Endometrial microvascular endothelial cells (primary cell): Measurements from ENCODE around the gene FCER1G. TPM values are rescaled to one million over a fixed set of nuclear protein-coding genes. Genes with fewer than 3 reads are reported as not detected.
"Not testable (repeated sequence)": the region's sequence is repeated elsewhere in the genome, so short reads cannot be mapped to it uniquely, and the experiment has no call there.

Experiments used
- in situ Hi-C: cut with HindIII; loops from 2 replicates; pipeline ENCODE4 v1.10.0; 2017; ENCODE audit warnings: low sequenced_read_pairs, low pct_unique_long_range_greater_than_20kb; ENCODE audit errors: inconsistent ontology term
- total RNA-seq: library from RNA; depleted of rRNA; stranded (reverse); fragments of >200 nt; gene quantifications from one replicate; pipeline ENCODE4 v1.2.3, GENCODE V29; 2015; ENCODE audit errors: inconsistent ontology term

The FCER1G gene
- total RNA-seq, 1 donor from 2014 or later = not detected

DNA sequence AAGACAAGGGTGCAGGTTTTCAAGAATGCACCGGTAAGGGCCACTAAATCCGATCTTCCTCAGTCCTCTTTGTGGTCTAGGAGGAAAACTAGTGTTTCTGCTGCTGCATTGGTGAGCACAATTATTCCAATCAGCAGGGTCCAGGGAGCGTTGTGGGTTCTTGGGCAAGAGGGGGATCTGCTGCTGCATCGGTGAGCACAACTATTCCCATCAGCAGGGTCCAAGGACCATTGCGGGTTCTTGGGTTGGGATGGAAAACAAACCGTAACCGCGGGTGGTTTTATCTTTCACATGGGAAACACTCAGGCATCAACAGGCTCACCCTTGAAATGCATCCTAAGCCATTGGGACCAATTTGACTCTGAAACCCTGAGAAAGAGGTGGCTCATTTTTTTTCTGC lies 36.5 kb downstream of the FCER1G start:
- in situ Hi-C loops = no loop called here

DNA sequence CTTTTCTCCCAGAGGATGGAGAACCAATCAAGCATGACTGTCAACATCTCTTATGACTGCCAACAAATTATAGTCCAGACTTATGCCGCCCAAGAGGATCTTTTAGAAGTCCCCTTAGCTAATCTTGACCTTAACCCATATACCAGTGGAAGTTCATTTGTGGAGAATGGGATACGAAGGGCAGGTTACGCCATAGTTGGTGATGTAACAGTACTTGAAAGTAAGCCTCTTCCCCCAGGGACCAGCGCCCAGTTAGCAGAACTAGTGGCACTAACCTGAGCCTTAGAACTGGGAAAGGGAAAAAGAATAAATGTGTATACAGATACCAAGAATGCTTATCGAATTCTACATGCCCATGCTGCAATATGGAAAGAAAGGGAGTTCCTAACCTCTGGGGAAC lies 40.2 kb downstream of the FCER1G start:
- in situ Hi-C loops = not testable (repeated sequence)

DNA sequence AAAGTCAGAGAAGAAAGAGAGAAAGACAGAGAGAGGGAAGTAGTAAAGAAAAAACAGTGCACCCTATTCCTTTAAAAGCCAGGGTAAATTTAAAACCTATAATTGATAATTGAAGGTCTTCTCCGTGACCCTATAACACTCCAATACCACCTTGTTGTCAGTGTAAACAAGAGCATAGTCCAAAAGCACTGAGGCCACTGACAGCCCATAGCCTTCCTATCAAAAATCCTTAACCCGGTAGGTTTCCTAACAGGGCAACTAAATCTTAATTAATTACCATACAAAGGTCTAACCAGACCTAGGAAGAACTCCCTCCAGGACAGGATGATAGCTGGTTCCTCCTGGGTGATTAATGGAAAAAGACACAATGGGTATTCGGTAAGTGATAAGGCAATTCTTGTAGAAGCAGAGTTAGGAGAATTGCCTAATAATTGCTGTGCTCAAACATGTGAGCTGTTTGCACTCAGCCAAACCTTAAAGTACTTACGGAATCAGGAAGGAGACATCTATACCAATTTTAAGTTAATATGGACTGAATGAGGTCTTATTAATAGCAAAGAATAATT lies 40.9 kb downstream of the FCER1G start:
- in situ Hi-C loops = not testable (repeated sequence)

DNA sequence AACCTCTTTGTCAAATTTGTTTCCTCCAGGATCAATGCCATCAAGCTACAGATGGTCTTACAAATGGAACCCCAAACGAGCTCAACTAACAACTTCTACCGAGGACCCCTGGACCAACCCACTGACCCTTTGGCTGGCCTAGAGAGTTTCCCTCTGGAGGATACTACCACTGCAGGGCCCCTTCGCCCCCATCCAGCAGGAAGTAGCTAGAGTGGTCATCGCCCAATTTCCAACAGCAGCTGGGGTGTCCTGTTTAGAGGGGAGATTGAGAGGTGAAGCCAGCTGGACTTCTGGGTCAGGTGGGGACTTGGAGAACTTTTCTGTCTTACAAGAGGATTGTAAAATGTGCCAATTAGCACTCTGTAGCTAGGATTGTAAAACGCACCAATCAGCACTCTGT lies 42.0 kb downstream of the FCER1G start:
- in situ Hi-C loops = not testable (repeated sequence)

DNA sequence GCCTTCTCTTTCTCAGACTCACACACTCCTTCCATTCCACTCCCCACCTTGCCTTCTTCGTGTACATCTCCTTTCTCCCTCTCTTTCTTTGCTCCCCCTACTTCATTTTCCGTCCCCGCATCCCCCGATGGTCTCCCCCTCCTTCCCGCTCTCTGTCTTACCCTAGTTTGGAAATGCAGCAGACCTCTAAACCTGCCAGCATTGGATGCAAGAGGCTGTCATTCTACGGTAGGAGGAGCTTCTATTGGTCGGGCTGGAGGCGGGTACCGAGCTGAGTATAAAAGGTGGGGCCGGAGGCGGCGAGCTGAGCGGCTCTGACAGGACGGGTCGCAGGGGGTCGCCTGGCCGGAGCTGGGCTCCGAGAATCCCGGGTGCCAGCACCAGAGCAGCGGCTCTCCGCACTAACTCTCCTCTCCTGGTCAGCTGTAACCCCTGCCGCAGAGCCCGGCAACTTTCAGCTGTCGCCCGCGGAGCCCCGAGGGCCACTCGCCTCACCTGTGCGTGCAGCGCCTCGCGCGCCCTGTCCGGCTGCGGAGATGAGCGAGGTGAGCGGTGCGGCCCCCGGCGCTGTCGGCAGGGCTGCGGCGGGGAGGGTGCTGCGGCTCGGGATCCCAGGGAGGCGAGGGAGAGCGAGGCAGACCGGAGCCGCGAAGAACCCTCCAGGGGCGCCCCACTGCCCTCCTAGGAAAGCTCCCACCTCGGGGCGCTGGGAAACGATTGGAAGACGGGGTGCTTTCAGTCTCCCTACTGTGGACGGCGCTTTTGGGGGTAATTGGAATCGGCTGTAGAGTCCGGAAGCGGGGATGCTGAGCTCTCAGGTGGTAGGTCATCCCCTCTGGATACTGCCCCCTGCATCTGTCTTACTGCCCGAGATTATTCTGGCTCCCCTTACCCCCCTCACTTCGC lies 43.6 kb downstream of the FCER1G start, which contains the start of gene PCP4L1:
TSS of gene PCP4L1 (plus strand) at position 307 of the 906 bp plus-strand sequence. CDS start at position 537, 230 bp downstream.
- in situ Hi-C loops = no loop called here

DNA sequence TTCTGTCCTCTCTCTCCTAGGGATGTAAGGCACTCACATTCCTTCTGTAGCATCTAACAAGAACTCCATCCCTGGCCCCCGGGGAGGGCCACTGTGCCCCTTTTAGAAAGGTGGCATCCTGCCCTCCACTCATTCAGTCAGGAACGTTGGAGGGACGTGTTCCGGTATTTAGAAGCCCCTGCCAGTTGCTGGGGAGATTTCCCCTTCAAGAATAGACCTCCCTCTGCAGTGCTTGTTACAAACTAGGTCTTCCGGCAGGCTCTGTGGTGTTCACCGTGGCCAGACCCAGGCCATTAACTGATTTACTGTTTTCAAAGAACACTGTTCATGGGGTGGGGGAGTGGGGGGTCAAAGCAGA lies 44.2 kb downstream of the FCER1G start:
- in situ Hi-C loops = no loop called here

DNA sequence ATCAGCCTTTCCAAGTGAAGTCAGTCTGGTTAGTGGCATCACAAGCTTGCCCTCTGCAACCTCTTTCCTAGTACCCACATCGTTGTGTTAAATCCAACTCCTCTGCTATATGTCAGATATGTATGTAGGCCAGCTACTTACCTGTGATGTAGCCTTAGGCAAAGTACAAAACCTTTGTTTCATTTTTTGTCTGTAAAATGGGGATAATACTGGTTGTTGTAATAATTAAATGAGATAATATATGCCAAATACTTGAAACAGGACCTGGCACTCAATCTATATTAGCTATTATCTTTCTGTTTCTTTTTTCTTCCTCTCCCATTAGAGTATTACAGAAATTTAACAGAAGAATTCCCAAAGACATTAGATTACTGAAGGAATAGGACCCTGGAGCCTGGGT lies 44.7 kb downstream of the FCER1G start:
- in situ Hi-C loops = no loop called here

DNA sequence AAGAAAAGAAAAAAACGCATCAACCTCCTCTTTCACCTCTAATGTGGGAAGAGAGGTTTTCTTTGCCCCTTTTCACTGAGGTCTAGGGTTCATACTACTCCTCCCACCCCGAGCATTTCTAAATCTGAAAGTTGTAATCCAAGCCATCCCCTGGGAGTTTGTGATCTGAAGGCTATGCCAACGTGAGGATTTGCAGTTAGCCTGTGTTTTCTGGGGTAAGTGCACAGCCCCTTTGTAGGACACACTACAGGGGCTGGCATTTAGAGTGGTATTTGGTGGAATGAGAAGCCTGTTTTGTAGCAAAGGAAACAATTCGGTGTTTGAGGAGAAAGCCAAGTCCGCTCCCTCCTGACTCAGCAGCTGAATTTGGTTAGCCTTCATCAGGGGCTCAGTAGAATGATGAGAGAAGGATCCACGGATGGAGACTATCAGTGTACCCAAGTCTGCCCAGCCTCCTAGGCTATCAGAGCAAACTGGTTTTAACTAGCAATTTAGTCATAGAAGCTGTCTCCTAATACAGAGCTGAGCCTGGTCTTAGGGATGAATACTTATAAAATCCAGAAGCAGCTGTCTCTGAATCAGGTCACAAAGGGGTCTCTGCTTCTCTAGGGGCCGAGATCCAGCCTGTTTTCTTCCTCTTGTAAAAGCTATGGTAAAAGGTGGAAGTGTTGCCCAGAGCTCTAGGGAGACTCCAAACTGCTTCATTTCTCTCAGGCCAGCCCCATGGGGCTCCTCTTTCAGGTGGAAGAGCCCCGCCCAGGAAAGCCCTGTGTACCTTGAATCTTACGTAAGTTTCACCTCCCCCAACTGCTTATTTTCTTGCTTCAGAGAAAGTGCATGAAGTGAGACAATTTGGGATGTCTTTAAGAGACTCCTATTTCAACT lies 45.5 kb downstream of the FCER1G start:
- in situ Hi-C loops = no loop called here

DNA sequence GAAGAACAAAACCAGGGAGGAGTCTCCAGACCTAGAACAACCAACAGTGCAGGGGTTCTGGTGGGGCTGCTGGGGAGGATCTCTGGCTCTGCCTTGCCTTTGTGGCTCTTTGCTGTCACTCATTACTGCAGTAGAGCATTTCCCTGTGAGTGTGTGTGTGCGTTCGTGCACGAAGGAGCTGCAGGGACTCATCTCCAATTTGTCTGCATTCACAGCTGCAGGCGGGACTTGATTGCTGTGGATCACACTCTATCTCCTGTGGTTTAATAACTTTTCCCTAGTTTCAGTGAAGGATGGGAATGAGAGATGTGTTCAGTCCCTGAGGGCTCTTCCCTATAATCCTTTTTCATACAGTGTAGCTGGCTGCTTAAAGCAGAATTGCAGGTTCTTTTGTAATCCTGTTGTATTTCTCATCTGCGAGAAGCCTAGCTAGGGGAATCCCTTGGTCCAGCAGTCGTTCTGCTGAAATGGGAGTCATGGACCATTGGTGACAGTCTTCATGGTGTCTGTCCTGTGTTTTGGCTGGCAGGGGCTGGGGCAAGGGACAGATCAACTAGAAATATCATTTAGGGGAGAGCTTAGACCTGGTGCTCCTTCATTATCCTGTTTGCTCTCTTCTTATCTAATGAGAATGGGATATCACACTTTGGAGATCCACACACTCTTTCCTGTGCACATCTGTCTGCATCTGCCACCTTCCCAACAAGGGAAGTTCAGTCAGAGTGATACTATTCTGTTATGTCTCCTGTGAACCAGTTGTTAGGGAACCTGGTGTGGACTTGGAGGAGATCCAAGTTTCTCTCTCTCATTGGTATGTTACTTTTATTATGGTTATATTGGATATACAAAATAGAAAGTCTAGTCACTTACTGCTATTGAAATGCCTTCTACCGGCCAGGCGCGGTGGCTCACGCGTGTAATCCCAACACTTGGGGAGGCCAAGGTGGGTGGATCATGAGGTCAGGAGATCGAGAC lies 46.5 kb downstream of the FCER1G start:
- in situ Hi-C loops = no loop called here

DNA sequence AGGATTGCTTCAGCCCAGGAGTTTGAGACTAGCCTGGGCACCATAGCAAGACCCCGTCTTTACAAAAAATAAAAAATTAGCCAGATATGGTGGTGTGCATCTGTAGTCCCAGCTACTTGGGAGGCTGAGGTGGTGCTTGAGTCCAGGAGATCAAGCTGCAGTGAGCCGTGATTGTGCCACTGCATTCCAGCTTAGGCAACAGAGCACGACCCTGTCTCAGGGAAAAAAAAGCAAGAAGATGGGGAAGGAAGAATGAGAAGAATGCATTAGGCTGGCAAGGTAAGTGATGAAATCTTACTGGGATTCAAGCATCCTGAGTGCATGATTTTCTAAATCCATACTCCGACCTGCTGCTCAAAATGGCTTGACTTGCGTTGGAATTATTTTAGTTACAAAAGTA lies 50.2 kb downstream of the FCER1G start:
- in situ Hi-C loops = no loop called here

DNA sequence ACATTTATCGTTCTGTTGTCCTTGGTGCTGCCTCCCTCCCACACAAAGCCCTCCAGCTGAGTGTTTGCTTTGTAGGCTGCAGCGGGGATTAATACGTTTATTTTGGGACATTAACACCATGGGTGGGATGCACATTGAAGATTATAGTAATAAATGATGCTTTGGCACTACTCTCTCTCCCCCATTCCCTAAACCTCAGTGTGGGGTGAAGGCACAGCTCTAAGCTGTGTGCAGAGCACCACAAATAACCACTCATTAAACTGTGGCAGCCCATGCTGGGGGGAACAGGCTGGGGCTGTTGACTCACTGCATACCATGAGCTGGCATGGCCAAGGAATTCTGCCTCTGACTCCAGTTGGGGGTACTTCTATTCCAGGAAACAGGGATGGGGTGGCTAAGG lies 51.1 kb downstream of the FCER1G start:
- in situ Hi-C loops = no loop called here

DNA sequence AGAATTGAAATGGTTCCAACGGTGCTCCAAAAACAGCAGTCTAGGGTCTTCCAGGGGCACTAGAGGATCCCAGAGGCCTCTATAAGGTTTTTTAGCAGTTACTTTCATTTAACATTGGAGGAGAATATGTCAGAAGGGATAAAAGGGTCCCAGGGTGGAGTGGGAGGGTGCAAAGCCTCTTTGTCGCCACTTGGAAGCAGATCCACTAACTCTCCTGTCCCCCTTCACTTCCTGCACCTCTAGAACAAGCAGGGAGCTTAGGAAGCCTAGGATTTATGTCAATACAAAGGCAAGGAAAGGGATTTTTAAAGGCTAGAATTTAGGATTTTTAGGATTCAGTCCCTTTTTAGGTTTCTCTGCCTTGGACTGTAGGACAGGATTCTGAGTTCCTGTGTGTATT lies 51.7 kb downstream of the FCER1G start:
- in situ Hi-C loops = no loop called here

DNA sequence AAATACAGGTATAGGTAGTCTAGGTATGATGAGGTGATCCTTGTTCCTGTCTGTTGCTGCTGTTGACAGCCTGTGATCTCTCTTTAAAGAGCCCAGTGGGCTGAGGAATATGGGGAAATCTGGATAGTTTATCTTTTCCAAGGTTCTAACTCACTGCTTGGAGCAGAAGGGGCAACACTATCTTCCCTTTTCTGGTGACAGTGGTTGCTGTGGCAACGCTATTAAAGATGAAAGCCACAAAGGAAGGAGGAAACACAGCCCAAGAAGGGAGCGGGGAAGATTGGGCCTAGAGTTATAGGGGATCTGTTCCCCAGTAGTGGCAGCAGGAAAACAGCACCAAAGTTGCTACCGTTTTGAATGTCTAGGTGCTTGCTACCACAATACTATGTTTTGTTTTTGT lies 52.2 kb downstream of the FCER1G start:
- in situ Hi-C loops = no loop called here

Other genes starting within 250 kb of the FCER1G start
- 84.0 TPM for gene F11R, start 194.1 kb upstream of the FCER1G start, total RNA-seq
- not detected for gene TSTD1, start 176.3 kb upstream of the FCER1G start, total RNA-seq
- gene USF1, start 169.3 kb upstream of the FCER1G start, total RNA-seq = 119 TPM
- not detected for gene ARHGAP30, start 145.4 kb upstream of the FCER1G start, total RNA-seq
- not detected for gene NECTIN4, start 125.7 kb upstream of the FCER1G start, total RNA-seq
- 0.46 TPM for gene KLHDC9, start 116.9 kb upstream of the FCER1G start, total RNA-seq
- gene PFDN2, start 97.3 kb upstream of the FCER1G start, total RNA-seq = 49.2 TPM
- 31.9 TPM for gene NIT1, start 97.2 kb upstream of the FCER1G start, total RNA-seq
- 28.3 TPM for gene DEDD, start 82.6 kb upstream of the FCER1G start, total RNA-seq
- gene UFC1, start 61.3 kb upstream of the FCER1G start, total RNA-seq = 74.1 TPM
- gene USP21, start 55.8 kb upstream of the FCER1G start, total RNA-seq = 11.8 TPM
- gene PPOX, start 48.9 kb upstream of the FCER1G start, total RNA-seq = 19.2 TPM
- gene B4GALT3, start 37.8 kb upstream of the FCER1G start, total RNA-seq = 46.3 TPM
- gene ADAMTS4, start 16.2 kb upstream of the FCER1G start, total RNA-seq = 17.7 TPM
- gene NDUFS2, start 12.9 kb upstream of the FCER1G start, total RNA-seq = 161 TPM
- not detected for gene APOA2, start 8.3 kb downstream of the FCER1G start, total RNA-seq
- gene TOMM40L, start 10.8 kb downstream of the FCER1G start, total RNA-seq = 24.8 TPM
- gene NR1I3, start 22.9 kb downstream of the FCER1G start, total RNA-seq = not detected
- gene PCP4L1, start 43.5 kb downstream of the FCER1G start, total RNA-seq = not detected
- 0.93 TPM for gene MPZ, start 94.7 kb downstream of the FCER1G start, total RNA-seq
- gene SDHC, start 99.1 kb downstream of the FCER1G start, total RNA-seq = 71.5 TPM
- gene CFAP126, start 152.6 kb downstream of the FCER1G start, total RNA-seq = not detected